Caco-2 (cell line): ENCODE results near the gene TCERG1. TPM values are rescaled to one million over a fixed set of nuclear protein-coding genes. Genes with fewer than 3 reads are reported as not detected.

Source experiments
- BruUV-seq: library from RNA; stranded (reverse); fragments of 400-500 nt; replicated peaks from 2 replicates; lab custom pipeline; 2021; lab: Mats Ljungman, UMichigan
- CTCF ChIA-PET: fragments of 300-600 bp; sonication (Branson Sonifier 250); formaldehyde crosslinking; loops from one replicate; lab custom pipeline; 2022; ENCODE audit warnings: antibody characterized with exemption; lab: Charles Lee
- POLR2A ChIA-PET: fragments of 300-600 bp; sonication (Branson Sonifier 250); formaldehyde crosslinking; loops from one replicate; lab custom pipeline; 2022; ENCODE audit warnings: antibody characterized with exemption; lab: Charles Lee
- DNase-seq, 2 experiments: peaks; one replicate each; pipeline versions ENCODE4 v3.0.0 to v3.0.0-alpha.2; 2020 to 2022
- H3K27me3 ChIP-seq: replicated peaks from 2 replicates; pipeline ENCODE4 v1.6.0; 2011; ENCODE audit warnings: low read length; ENCODE audit not compliant: control insufficient read depth, insufficient read depth
- H3K36me3 ChIP-seq: 2 replicates; pipeline ENCODE4 v1.5.1; 2011; ENCODE audit warnings: low read length; ENCODE audit not compliant: control insufficient read depth, insufficient read depth
- H3K4me1 ChIP-seq: fragments of 250-450 bp; sonication (Bioruptor Pico); 2 replicates; pipeline ENCODE4 v1.5.1; 2020; ENCODE audit warnings: mild to moderate bottlenecking
- H3K4me3 ChIP-seq: 2 replicates; pipeline ENCODE4 v1.5.1; 2011; ENCODE audit warnings: low read depth, mild to moderate bottlenecking, control low read depth, low read length
- H3K9me3 ChIP-seq: fragments of 250-450 bp; sonication (Bioruptor Pico); 2 replicates; pipeline ENCODE4 v1.5.1; 2020; ENCODE audit warnings: mild to moderate bottlenecking, moderate library complexity
- H3K27ac Mint-ChIP-seq: one replicate; pipeline ENCODE4 v1.8.0; 2022; ENCODE audit warnings: mixed read lengths; ENCODE audit not compliant: unreplicated experiment
- H3K27me3 Mint-ChIP-seq: one replicate; pipeline ENCODE4 v1.8.0; 2022; ENCODE audit warnings: mixed read lengths; ENCODE audit not compliant: insufficient read depth, unreplicated experiment
- H3K36me3 Mint-ChIP-seq: one replicate; pipeline ENCODE4 v1.8.0; 2022; ENCODE audit warnings: mild to moderate bottlenecking, mixed read lengths; ENCODE audit not compliant: insufficient read depth, unreplicated experiment
- H3K4me1 Mint-ChIP-seq: one replicate; pipeline ENCODE4 v1.8.0; 2022; ENCODE audit warnings: low read depth, mixed read lengths; ENCODE audit not compliant: unreplicated experiment
- H3K4me3 Mint-ChIP-seq: one replicate; pipeline ENCODE4 v1.8.0; 2022; ENCODE audit warnings: mild to moderate bottlenecking, moderate library complexity, mixed read lengths; ENCODE audit not compliant: unreplicated experiment
- H3K9me3 Mint-ChIP-seq: one replicate; pipeline ENCODE4 v1.8.0; 2022; ENCODE audit warnings: mixed read lengths; ENCODE audit not compliant: unreplicated experiment
- intact Hi-C: fragments of 100-400 bp; cut with micrococcal nuclease; formaldehyde crosslinking; loops from one replicate; pipeline ENCODE4 v1.10.0; 2022; ENCODE audit not compliant: unreplicated experiment
- total RNA-seq: library from RNA; stranded (reverse); gene quantifications from 2 replicates; pipeline ENCODE4 v1.2.3, GENCODE V29; 2022
- TF ChIP-seq, protein P1 (sequence below), 2 experiments: fragments of 200-600 bp in 1 of 2; IDR thresholded peaks; 1 replicate in 1 of 2; 2 replicates in 1 of 2; pipeline versions ENCODE4 v1.5.1 to v1.8.0; 2011 to 2022; ENCODE audit warnings: antibody characterized with exemption in 1 of 2, control low read depth in 1 of 2, inconsistent platforms in 1 of 2, low read depth in 1 of 2, low read length in 1 of 2, mild to moderate bottlenecking in 1 of 2, moderate library complexity in 1 of 2; ENCODE audit not compliant: insufficient read depth in 1 of 2, severe bottlenecking in 1 of 2, unreplicated experiment in 1 of 2

TCERG1 gene
- total RNA-seq, 1 experiment from 2014 or later = 97.1 TPM

DNA sequence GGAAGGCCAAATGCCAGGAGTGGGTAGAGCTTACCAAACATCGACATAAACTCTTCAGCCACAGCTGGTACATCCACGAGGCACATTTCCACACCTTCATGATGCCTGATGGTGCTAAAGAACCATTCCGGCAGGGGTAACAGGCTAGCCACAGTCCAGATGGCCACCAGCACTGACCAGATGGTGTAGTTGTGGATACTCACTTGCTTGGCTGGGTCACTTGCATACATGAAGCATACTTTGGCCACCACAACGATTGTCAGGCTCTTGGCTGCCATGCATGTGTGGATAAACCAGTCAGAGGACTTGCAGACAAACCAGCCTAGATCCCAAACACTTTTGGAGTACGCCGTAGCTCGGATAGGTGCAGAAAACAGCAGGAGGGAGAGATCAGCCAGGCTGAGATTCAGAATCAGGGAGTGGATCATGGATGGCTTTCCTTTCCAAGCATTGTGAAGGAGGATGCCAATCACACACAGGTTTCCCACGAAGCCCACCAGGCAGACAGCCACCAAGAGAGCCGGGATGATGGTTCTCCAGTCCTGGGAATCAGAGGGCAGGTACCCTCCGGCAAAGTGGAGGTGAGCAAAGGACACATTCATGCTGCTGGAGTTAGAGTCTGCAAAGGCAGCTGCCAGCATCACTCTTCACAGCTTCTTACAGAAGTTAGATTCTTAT is 68.5 kb downstream of the TCERG1 start:
- H3K27me3 Mint-ChIP-seq = no peaks in the 10 kb centered on the region
- TF ChIP-seq, protein P1, sequence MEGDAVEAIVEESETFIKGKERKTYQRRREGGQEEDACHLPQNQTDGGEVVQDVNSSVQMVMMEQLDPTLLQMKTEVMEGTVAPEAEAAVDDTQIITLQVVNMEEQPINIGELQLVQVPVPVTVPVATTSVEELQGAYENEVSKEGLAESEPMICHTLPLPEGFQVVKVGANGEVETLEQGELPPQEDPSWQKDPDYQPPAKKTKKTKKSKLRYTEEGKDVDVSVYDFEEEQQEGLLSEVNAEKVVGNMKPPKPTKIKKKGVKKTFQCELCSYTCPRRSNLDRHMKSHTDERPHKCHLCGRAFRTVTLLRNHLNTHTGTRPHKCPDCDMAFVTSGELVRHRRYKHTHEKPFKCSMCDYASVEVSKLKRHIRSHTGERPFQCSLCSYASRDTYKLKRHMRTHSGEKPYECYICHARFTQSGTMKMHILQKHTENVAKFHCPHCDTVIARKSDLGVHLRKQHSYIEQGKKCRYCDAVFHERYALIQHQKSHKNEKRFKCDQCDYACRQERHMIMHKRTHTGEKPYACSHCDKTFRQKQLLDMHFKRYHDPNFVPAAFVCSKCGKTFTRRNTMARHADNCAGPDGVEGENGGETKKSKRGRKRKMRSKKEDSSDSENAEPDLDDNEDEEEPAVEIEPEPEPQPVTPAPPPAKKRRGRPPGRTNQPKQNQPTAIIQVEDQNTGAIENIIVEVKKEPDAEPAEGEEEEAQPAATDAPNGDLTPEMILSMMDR (IDR thresholded peaks at IDR 0.05; ENCODE audit: insufficient read depth in 1 of 2, low read depth in 1 of 2, low read length in 1 of 2, severe bottlenecking in 1 of 2, unreplicated experiment in 1 of 2) = no peak
- no peak for DNase-seq
- H3K36me3 ChIP-seq = no peaks in the 10 kb centered on the region; the same call in 1 of the 2 replicates
- no peaks in the 10 kb centered on the region for H3K27me3 ChIP-seq
- intact Hi-C loops = no loop called here
- POLR2A ChIA-PET = no interaction called here
- CTCF ChIA-PET = interaction anchor here (0.9 kb wide), 1 partner anchor 69 kb away, joined by 3 read pairs; no protein-coding TSS in a partner anchor
- peaks cover 8% of the 10 kb centered on the region for H3K4me1 Mint-ChIP-seq
- H3K4me1 ChIP-seq = peaks cover under 1% of the 10 kb centered on the region; the same call in 1 of the 2 replicates
- H3K9me3 Mint-ChIP-seq = no peaks in the 10 kb centered on the region
- no peak overlapping the region for H3K27ac Mint-ChIP-seq
- no TSS peak for BruUV-seq
- no peak overlapping the region for H3K4me3 Mint-ChIP-seq
- H3K36me3 Mint-ChIP-seq = peaks cover 54% of the 10 kb centered on the region
- no peak overlapping the region for H3K4me3 ChIP-seq
- no peaks in the 10 kb centered on the region for H3K9me3 ChIP-seq

DNA sequence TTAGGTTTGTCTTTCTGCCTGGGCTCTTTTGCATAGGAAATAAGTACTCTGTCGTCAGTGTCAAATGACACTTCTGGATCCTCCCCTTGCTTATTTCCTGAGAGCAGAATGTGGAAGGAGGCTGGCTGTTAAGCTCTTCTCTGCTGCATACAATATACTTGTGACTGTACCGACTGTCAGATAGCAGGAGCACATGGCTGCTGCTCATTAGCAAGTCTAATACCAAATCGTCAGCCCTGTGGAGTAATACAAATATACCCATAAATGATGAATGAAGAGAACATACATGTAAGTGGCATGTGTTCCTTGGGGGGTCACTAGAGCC is 69.0 kb downstream of the TCERG1 start, which contains the start of gene GPR151:
TSS of gene GPR151 (minus strand) at position 40 of the 325 bp plus-strand sequence. CDS start 77 bp downstream, outside the sequence.
- Histone ChIP-seq H3K27me3 (no peaks in the 10 kb centered on the region), H3K36me3 (no peaks in the 10 kb centered on the region; the same call in 1 of the 2 replicates), H3K9me3 (no peaks in the 10 kb centered on the region), H3K4me3 (no peak within 1 kb of the TSS), H3K4me1 (peaks cover 5% of the 10 kb centered on the region)
- TF ChIP-seq, protein P1 (IDR thresholded peaks at IDR 0.05; ENCODE audit: insufficient read depth in 1 of 2, low read depth in 1 of 2, low read length in 1 of 2, severe bottlenecking in 1 of 2, unreplicated experiment in 1 of 2) = no peak
- peaks cover 49% of the 10 kb centered on the region for H3K36me3 Mint-ChIP-seq
- ChIA-PET CTCF (interaction anchor here (1.1 kb wide), 1 partner anchor 18 kb away, joined by 4 read pairs; no protein-coding TSS in a partner anchor), POLR2A (no interaction called here)
- no peaks in the 10 kb centered on the region for H3K9me3 Mint-ChIP-seq
- intact Hi-C loops = no loop called here
- no peaks in the 10 kb centered on the region for H3K27me3 Mint-ChIP-seq
- BruUV-seq = no TSS peak
- no peak for DNase-seq
- H3K4me1 Mint-ChIP-seq = peaks cover 11% of the 10 kb centered on the region
- no peak within 1 kb of the TSS for H3K27ac Mint-ChIP-seq
- no peak within 1 kb of the TSS for H3K4me3 Mint-ChIP-seq

DNA sequence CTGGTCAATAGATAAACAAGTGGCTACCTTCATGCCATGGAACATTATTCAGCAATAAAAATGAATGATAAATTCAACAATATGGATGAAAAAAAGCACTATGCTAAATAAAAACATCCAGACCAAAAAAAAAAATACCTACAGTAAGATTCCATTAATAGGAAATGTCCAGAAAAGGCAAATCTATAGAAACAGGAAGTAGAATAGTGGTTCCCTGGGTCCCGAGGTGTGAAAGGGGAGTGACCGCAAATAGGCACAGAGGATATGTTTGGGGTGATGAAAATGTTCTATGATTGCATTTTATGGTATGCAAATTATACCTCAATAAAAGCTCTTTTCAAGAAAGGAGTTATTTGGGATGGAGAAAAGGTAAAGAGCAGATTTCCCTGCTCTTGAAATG is 72.4 kb downstream of the TCERG1 start:
- Mint-ChIP-seq H3K27me3 (no peaks in the 10 kb centered on the region), H3K27ac (no peak overlapping the region), H3K36me3 (peaks cover 21% of the 10 kb centered on the region), H3K4me3 (no peak overlapping the region), H3K9me3 (no peaks in the 10 kb centered on the region), H3K4me1 (peaks cover 16% of the 10 kb centered on the region)
- Histone ChIP-seq H3K27me3 (no peaks in the 10 kb centered on the region), H3K4me3 (no peak overlapping the region), H3K4me1 (peaks cover 11% of the 10 kb centered on the region), H3K36me3 (no peaks in the 10 kb centered on the region), H3K9me3 (no peaks in the 10 kb centered on the region)
- ChIA-PET POLR2A (no interaction called here), CTCF (interaction anchor here (0.7 kb wide), 1 partner anchor 733 kb away, joined by 3 read pairs; no protein-coding TSS in a partner anchor)
- TF ChIP-seq, protein P1 (IDR thresholded peaks at IDR 0.05; ENCODE audit: insufficient read depth in 1 of 2, low read depth in 1 of 2, low read length in 1 of 2, severe bottlenecking in 1 of 2, unreplicated experiment in 1 of 2) = no peak
- intact Hi-C loops = no loop called here
- no peak for DNase-seq
- no TSS peak for BruUV-seq
